Pons (tissue), 1 donor: ENCODE measurements around the gene RHCG.
"Not testable (repeated sequence)": the region's sequence is repeated elsewhere in the genome, so short reads cannot be mapped to it uniquely, and the experiment has no call there.

ENCODE experiments used
- DNase-seq: peaks from one replicate; pipeline ENCODE4 v3.0.0-alpha.2; 2016; ENCODE audit warnings: low spot score

The RHCG gene

GRCh38 chr15:89477411-89478242 is 18.8 kb downstream of the RHCG start:
- DNase-seq: no peak

DNA sequence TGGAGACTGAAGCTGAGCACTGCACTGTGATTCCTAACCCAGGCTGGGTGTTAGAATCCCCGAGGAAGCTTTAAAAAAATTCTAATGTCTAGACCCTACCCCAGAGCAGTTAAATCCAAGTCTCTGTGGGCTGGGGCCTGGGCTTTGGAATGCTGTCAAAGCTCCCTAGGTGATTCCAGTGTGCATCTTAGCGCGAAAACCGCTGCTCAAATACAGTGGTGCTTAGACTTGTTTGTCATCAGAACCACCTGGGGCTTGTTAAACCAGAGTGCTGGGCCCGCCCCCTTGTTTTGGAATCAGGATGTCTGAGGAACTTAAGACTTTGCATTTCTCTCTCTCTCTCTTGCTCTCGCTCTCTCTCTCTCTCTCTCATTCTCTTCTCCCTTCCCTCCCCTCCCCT is 20.7 kb downstream of the RHCG start:
- no peak for DNase-seq

DNA sequence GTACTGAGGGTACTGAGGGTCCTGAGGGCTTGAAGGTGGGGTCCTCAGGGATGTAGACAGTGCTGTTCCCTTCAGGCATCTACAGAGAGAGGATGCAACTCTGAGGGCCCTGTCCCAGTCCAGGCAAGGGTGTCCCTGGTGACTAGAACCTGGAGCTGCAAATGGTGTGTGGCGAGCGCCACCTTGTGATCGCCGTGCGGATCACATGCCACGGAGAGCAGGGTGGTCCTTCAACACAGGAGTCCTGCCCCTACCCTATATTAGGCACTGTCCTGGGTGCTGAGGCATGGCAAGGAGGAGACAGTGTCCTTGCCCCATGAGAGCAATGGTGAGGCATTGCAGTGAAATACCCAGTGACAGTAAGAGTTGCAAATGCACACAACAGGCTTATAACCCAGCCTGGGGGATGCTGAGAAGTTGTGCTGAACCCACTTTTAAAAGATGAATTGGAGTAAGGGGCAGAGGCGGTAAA is 23.6 kb downstream of the RHCG start:
- DNase-seq: no peak

DNA sequence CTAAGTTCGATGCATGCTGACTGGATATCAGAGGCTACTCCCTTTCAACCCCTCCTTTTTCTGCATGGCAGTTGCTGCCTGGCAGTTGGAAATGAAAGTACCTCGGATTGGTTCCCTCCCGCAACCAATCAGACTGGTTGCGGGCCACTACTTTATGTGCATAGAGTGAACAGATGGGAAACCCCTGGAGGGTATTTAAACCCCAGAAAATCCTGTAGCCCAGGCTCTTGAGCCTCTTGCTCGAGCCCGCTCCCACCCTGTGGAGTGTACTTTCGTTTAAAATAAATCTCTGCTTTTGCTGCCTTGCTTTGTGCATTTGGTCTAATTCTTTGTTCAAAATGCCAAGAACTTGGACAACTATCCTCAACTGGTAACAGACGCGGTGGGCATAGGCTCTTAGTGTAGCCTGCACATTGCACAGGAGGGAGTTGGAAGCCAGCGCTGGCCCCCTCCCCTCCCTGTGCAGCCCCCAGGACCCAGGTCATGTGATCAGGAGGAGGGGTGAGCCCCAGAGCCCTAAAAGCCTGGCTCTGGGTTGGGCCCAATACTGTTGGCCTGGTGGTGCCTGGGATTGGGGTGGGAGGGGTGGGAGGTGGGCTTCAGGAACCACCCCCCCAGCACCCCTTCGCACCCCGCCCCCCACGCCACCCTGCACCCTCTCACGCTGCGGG is 26.8 kb downstream of the RHCG start:
- DNase-seq: no peak

DNA sequence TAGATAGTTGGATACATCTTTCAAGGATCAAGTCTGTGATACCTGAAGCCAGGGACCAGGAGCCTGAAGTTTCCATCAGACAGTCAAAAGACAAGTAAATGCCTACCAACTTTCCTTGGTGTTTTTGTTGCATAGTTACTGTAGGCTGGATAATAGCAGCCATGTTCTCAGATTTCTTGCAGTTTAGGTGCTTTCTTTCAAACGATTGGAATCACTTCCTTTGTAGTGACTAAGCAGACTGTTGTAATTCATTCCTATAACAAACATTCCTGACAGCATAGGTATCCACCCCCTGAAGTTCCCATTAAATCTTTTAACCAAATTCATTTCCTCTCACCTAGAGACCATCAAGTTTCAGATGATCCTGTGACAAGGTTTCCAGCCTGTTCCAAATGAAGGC is 27.6 kb downstream of the RHCG start:
- not testable (repeated sequence) for DNase-seq

DNA sequence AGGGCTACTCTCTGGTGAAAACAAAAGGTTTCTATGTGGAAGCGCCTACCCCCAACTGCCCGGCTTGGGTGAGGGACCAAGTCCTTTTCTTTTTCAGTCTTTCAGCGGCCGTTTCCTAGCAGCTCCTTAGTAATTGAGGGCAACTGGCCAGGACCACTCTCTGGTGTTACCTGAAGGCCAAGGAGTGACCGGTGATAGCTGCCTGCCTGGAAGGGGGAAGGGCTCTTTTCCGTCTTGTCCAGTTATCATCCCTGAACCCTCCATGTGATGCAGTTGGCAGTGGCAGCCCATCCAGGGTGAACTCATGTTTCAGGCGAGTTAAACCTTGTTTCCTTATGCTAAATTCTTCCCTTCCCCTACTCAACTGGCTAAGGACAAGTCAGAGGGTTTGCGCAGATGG is 33.3 kb downstream of the RHCG start:
- no peak for DNase-seq

DNA sequence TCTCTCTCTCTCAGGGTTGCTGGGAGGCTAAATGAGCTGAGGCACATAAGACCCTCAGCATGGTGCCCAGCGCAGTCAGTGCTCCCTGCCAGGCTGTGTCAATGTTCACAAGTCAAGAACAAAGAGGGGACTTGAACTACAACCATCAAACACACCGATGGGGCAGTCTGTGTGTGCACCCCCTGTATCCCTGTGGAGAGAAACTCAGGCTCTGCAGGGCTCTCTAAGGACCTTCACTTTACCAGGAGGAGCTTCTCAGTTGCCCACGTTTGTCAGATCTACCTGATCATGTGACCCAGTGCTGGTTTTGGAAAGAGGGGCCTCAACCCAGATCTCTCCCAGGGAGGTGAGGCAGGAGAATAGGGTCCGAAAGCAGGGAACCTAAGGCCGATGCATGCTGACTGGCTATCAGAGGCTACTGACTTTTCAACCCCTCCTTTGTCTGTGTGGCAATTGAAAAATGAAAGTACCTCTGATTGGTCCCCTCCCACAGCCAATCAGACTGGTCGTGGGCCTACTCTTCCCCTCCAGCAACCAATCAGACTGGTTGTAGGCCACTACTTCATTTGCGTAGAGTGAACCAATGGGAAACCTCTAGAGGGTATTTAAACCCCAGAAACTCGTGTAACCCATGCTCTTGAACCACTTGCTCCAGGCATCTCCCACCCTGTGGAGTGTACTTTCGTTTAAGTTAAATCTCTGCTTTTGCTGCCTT is 34.0 kb downstream of the RHCG start:
- DNase-seq: peak; percentile 92

GRCh38 chr15:89461386-89461785 is 35.0 kb downstream of the RHCG start:
- DNase-seq: no peak

DNA sequence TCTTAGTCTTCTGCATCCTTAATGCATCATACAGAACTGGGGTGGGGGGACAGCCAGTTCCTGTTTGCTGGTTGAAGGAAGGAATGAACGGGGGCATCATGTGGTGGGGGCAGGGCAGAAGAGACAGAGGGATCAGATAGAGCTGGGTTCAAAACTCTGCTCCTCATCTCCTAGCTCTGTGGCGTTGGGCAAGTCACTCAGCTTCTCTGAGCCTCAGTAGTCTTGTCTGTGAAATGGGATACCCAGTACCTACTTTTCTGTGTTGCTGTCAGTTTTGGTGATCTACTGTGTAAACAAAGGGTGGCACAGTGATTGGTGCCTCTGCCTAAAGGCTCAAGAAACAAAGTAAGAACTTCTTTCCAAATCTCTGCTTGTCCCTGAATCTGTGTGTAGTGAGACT is 36.3 kb downstream of the RHCG start:
- DNase-seq: no peak

- no peak for DNase-seq
Observed at GRCh38 chr15:89459271-89460038, 36.9 kb downstream of the RHCG start.

DNA sequence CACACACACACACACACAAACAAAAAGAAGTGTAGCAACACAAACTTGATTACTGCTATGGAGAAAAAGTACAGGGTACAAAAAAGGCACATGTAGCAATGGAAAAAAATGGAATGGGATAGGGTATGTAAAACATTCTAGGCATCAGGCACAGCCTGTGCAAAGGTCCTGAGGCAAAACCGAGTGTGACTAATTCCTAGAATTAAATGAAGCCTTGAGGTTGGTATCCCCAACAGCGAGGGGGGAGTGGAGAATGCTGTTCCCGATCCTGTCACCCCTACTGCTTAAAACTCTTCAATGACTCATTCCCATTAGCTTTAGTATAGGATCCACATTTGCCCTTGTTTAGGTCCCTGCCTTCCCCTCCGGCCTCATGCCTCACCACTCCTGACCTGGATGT is 37.9 kb downstream of the RHCG start:
- DNase-seq: no peak

GRCh38 chr15:89457086-89457485 is 39.3 kb downstream of the RHCG start:
- no peak for DNase-seq

GRCh38 chr15:89455535-89455934 is 40.8 kb downstream of the RHCG start:
- no peak for DNase-seq

DNA sequence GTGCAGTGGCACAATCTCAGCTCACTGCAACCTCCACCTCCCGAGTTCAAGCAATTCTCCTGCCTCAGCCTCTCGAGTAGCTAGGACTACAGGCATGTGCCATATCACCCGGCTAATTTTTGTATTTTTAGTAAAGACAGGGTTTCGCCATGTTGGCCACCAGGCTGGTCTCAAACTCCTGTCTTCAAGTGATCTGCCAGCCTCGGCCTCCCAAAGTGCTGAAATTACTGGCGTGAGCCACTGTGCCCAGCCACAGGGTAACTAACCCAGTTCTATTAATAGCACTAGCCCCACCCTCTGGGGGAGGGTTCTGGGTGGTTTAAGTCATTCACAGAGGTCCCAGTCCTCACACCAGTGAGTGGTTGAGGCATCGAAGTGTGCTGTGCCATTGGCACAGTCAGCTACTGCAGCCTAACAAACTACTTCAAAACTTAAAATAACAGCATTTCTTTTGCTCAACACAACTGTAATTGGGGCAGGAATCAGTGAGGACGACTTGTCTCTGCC is 44.0 kb downstream of the RHCG start:
- no peak for DNase-seq

DNA sequence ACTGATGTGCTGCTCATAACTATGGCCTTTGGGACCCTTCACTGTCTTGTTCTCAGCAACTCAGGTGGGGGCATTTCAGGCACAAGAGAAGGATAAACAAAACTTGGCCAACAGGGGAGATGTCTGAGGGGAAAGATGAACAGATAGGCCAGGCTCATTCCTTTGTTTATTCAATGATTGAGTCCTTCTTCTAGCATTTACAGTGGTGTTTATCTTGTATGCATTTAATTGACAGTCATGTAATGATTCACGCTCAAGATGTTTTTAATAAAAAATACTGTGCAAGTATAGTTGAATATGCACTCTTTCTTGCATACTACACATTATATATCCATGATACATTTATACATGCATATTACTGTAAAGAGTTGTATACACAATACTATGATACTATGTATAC is 44.5 kb downstream of the RHCG start:
- DNase-seq: no peak

DNA sequence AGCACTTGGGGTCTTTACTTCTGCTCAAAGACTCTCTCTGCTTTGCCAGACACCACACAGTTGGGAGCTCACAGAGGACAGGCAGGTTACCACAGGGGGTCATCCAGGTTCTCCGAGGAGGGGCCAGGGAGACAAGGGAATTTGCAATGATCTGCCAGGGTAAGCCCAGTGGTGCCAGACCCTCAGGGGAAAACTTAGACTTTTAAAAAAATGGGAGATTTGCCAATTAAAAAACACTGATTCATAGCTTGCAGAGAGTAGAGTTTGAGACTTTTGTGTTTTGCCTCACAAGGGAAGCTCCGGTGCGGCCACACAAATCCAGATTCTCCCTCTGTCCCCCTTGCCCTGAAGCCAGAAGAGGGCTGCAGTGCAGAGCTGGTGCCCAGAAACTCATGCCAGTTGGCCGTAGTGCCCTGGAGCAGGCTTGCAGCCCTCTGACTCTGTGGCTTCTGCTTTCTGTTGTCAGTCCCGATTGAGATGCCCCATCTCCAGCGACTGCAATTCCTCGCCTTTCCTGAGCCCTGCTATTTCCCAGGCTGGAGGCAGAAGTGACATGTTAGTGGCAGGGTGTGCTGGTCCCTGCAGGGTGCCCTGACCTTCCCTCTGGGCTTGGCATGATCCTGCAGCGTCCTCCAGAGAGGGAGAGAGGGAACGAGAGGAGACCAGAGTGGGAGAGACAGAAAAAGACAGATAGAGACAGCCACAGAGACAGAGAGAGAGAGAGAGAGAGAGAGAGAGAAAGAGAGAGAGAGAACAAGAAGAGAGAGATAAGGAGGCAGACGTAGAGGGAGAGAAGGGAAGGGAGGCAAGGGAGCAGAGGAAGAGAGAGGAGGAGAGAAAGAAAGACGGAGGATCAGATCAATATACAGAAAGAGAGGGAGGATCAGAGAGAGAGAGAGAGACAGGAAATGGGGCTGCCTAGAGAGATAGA is 46.0 kb downstream of the RHCG start:
- DNase-seq: no peak

GRCh38 chr15:89448825-89449224 is 47.6 kb downstream of the RHCG start:
- no peak for DNase-seq

DNA sequence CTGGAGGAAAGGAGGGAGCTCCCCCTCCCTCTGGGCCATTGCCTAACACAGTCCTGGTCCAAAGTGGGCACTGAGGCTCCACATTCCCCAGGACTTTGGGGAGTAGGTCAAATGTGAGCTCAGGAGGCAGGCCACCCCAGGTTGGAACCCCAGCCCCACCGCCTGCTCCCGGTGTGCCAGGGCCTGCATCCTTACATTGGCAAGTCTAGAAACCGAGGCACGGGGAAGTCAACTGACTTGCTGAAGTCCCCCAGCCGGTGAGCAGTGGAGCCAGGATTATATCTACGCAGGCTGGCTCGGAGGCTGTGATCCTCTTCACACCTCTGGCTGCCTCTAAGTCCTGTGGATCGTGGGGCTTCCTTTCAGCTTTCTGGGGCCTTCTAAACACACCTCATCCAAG is 48.7 kb downstream of the RHCG start:
- DNase-seq: no peak

DNA sequence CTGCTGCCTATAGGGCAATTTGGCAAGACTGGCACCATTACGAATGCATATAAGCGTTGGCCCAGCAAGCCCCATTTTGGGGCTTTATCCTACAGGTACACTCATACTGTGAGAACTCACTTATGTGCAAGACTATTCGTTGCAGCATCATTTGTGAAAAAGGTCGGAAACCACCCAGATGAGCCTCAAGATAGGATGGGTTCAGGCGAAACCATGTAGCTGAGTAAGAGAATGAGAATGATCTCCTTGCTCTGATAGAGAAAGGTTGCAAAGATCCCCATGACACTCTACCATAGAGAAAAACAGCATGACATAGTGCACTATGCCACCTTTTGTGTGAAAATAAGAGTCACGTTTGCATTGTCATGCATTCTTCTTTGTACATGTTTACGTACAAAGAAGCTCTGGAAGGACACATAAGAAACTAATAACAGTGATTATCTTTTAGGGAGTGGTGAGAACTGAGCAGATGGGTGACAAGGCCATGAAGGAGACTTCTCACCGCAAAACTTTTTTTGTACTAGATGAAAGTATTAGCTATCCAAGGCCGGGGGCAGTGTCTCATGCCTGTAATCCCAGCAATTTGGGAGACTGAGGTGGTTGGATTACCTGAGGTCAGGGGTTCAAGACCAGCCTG is 50.0 kb downstream of the RHCG start:
- no peak for DNase-seq

DNA sequence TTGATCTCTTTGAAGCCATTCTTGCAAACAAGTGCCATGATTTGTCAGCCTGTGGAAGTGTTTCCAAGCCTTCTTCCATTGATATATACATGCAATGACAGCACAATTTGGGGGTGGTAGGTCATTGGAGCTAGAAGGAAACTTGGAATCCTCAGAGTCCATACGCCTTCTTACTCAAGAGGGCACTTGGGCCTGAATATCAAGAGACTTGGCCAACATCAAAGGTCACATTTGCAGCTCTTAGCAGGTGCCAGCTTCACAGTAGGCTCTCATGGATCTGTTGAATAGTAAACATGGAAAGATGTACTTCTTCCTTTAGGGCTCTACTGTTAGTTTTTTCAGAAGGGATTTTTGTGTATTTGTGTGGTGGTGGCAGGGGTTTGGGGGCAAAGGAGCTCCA is 50.9 kb downstream of the RHCG start:
- no peak for DNase-seq
